IMR-90 (cell line): Measurements from ENCODE around the gene BCL2. TPM values are rescaled to one million over a fixed set of nuclear protein-coding genes. Genes with fewer than 3 reads are reported as not detected.

Source experiments
- ATAC-seq: fragments of 200-7000 bp; cut with Tn5 transposase; 2 replicates; pipeline ENCODE4 v1.9.1; 2020; ENCODE audit warnings: low read depth, mild to moderate bottlenecking, moderate library complexity
- BruUV-seq: library from RNA; stranded (reverse); fragments of 400-500 nt; replicated peaks from 2 replicates; lab custom pipeline; 2021; lab: Mats Ljungman, UMichigan
- CTCF ChIA-PET: fragments of 300-600 bp; formaldehyde crosslinking; extraction: SDS; loops from one replicate; lab custom pipeline; 2021; ENCODE audit warnings: antibody characterized with exemption; lab: Yijun Ruan, JAX
- POLR2A ChIA-PET: fragments of 300-600 bp; sonication (Branson Sonifier 250); formaldehyde crosslinking; loops from one replicate; lab custom pipeline; 2022; ENCODE audit warnings: antibody characterized with exemption; ENCODE audit not compliant: unreplicated experiment; lab: Charles Lee
- DNase-seq: peaks from one replicate; pipeline ENCODE4 v3.0.0; 2013
- H2AFZ ChIP-seq: replicated peaks from 2 replicates; pipeline ENCODE3; 2013; ENCODE audit warnings: low read length, mild to moderate bottlenecking; ENCODE audit not compliant: poor library complexity
- H2AK5ac ChIP-seq: 2 replicates; pipeline ENCODE4 v1.6.1; 2013; ENCODE audit warnings: low read depth, low read length, inconsistent platforms
- H2AK9ac ChIP-seq: replicated peaks from 2 replicates; pipeline ENCODE3; 2013; ENCODE audit warnings: mild to moderate bottlenecking, low read depth, low read length, moderate library complexity; ENCODE audit not compliant: poor library complexity
- H2BK120ac ChIP-seq: 2 replicates; pipeline ENCODE4 v1.6.1; 2013; ENCODE audit warnings: low read depth, low read length, inconsistent platforms
- H2BK15ac ChIP-seq: 3 replicates; pipeline ENCODE4 v1.6.1; 2013; ENCODE audit warnings: low read depth, low read length, inconsistent platforms
- H2BK20ac ChIP-seq: 2 replicates; pipeline ENCODE4 v1.6.1; 2013; ENCODE audit warnings: low read depth, mild to moderate bottlenecking, inconsistent platforms, low read length, moderate library complexity
- H2BK5ac ChIP-seq: 2 replicates; pipeline ENCODE4 v1.6.1; 2013; ENCODE audit warnings: mild to moderate bottlenecking, low read depth, low read length, inconsistent platforms; ENCODE audit not compliant: poor library complexity, severe bottlenecking
- H3K14ac ChIP-seq: replicated peaks from 2 replicates; pipeline ENCODE4 v1.6.1; 2013; ENCODE audit warnings: low read depth, low read length, inconsistent platforms
- H3K18ac ChIP-seq: 2 replicates; pipeline ENCODE4 v1.6.1; 2013; ENCODE audit warnings: low read depth, low read length, control low read depth
- H3K23ac ChIP-seq: 2 replicates; pipeline ENCODE4 v1.6.1; 2013; ENCODE audit warnings: low read depth, low read length, inconsistent platforms
- H3K27ac ChIP-seq: 2 replicates; pipeline ENCODE4 v1.5.1; 2013; ENCODE audit warnings: mild to moderate bottlenecking, control low read depth, low read length; ENCODE audit not compliant: insufficient read depth
- H3K27me3 ChIP-seq: 2 replicates; pipeline ENCODE4 v1.6.1; 2013; ENCODE audit warnings: low read length; ENCODE audit not compliant: control insufficient read depth, insufficient read depth
- H3K36me3 ChIP-seq: 2 replicates; pipeline ENCODE4 v1.6.1; 2013; ENCODE audit warnings: low read length, mixed read lengths; ENCODE audit not compliant: control insufficient read depth, insufficient read depth
- H3K4ac ChIP-seq: 2 replicates; pipeline ENCODE4 v1.6.1; 2013; ENCODE audit warnings: low read depth, low read length, inconsistent platforms
- H3K4me1 ChIP-seq: 2 replicates; pipeline ENCODE4 v1.6.1; 2013; ENCODE audit warnings: low read length, mixed read lengths; ENCODE audit not compliant: control insufficient read depth, insufficient read depth
- H3K4me2 ChIP-seq: 2 replicates; pipeline ENCODE4 v1.6.1; 2013; ENCODE audit warnings: low read depth, mild to moderate bottlenecking, control low read depth, low read length, moderate library complexity
- H3K4me3 ChIP-seq: 2 replicates; pipeline ENCODE4 v1.5.1; 2013; ENCODE audit warnings: low read depth, mild to moderate bottlenecking, control low read depth, low read length, moderate library complexity; ENCODE audit not compliant: insufficient read depth
- H3K56ac ChIP-seq: 2 replicates; pipeline ENCODE4 v1.6.1; 2013; ENCODE audit warnings: low read length, inconsistent platforms; ENCODE audit not compliant: insufficient read depth; ENCODE audit errors: extremely low read depth
- H3K79me1 ChIP-seq, 2 experiments: 2 replicates each; pipeline ENCODE4 v1.6.1; 2013; ENCODE audit warnings: low read length in 2 of 2, inconsistent platforms in 1 of 2, low read depth in 1 of 2
- H3K9ac ChIP-seq: 2 replicates; pipeline ENCODE4 v1.6.1; 2013; ENCODE audit warnings: low read depth, low read length, control low read depth
- H3K9me1 ChIP-seq: 2 replicates; pipeline ENCODE4 v1.6.1; 2013; ENCODE audit warnings: low read length, inconsistent platforms; ENCODE audit not compliant: insufficient read depth
- H3K9me3 ChIP-seq: 2 replicates; pipeline ENCODE4 v1.6.1; 2013; ENCODE audit warnings: low read length; ENCODE audit not compliant: control insufficient read depth, insufficient read depth
- H4K20me1 ChIP-seq: 2 replicates; pipeline ENCODE4 v1.6.1; 2013; ENCODE audit warnings: low read length, inconsistent platforms; ENCODE audit not compliant: insufficient read depth
- H4K5ac ChIP-seq: 2 replicates; pipeline ENCODE4 v1.6.1; 2013; ENCODE audit warnings: mild to moderate bottlenecking, low read depth, low read length, control low read depth
- H4K8ac ChIP-seq, 2 experiments: 2 replicates each; pipeline ENCODE4 v1.6.1; 2013; ENCODE audit warnings: low read depth in 2 of 2, low read length in 2 of 2, control low read depth in 1 of 2, inconsistent platforms in 1 of 2
- H4K91ac ChIP-seq: 2 replicates; pipeline ENCODE4 v1.6.1; 2013; ENCODE audit warnings: low read depth, low read length, inconsistent platforms; ENCODE audit not compliant: insufficient read depth
- CEBPB ChIP-seq: IDR thresholded peaks from 2 replicates; pipeline ENCODE4 v1.6.1; 2012; ENCODE audit warnings: low read depth, low read length, improper control_type of control experiment
- FOS ChIP-seq: fragments of 150-350 bp; IDR thresholded peaks from 2 replicates; pipeline ENCODE4 v1.6.1; 2016; ENCODE audit warnings: low read depth, low read length
- MAFK ChIP-seq: IDR thresholded peaks from 2 replicates; pipeline ENCODE4 v1.6.1; 2012; ENCODE audit warnings: low read depth, low read length, improper control_type of control experiment
- MAZ ChIP-seq: IDR thresholded peaks from 2 replicates; pipeline ENCODE4 v1.6.1; 2012; ENCODE audit warnings: low read depth, mild to moderate bottlenecking, low read length, improper control_type of control experiment, moderate library complexity, borderline replicate concordance
- MXI1 ChIP-seq: IDR thresholded peaks from 2 replicates; pipeline ENCODE4 v1.6.1; 2012; ENCODE audit warnings: low read depth, mild to moderate bottlenecking, low read length, moderate library complexity, borderline replicate concordance
- NFE2L2 ChIP-seq: fragments of 150-350 bp; IDR thresholded peaks from 2 replicates; pipeline ENCODE4 v1.6.1; 2016; ENCODE audit warnings: low read depth, mild to moderate bottlenecking, low read length
- POLR2A ChIP-seq: IDR thresholded peaks from 2 replicates; pipeline ENCODE4 v1.6.1; 2012; ENCODE audit warnings: mild to moderate bottlenecking, low read depth, low read length
- RAD21 ChIP-seq: IDR thresholded peaks from 2 replicates; pipeline ENCODE4 v1.6.1; 2012; ENCODE audit warnings: low read length, improper control_type of control experiment
- RCOR1 ChIP-seq: IDR thresholded peaks from 2 replicates; pipeline ENCODE4 v1.6.1; 2012; ENCODE audit warnings: mild to moderate bottlenecking, low read length, improper control_type of control experiment; ENCODE audit not compliant: insufficient replicate concordance
- RFX5 ChIP-seq: IDR thresholded peaks from 2 replicates; pipeline ENCODE4 v1.8.0; 2012; ENCODE audit warnings: low read depth, mild to moderate bottlenecking, low read length, moderate library complexity
- SMC3 ChIP-seq: fragments of 150-350 bp; IDR thresholded peaks from 2 replicates; pipeline ENCODE4 v1.6.1; 2016; ENCODE audit warnings: low read depth, mild to moderate bottlenecking, antibody characterized with exemption, low read length, moderate library complexity
- whole genome bisulfite sequencing, 2 experiments: methylation state at CpG; one replicate each; pipeline versions ENCODE4 v1.1.5 to v1.1.7; 2013; ENCODE audit warnings: missing lambda C conversion rate in 2 of 2; ENCODE audit not compliant: insufficient read length in 1 of 2; ENCODE audit errors: extremely low coverage in 2 of 2; 5-methylcytosine and 5-hydroxymethylcytosine counted together
- dilution Hi-C: fragments of 300-500 bp; cut with HindIII; formaldehyde crosslinking; loops from one replicate; pipeline ENCODE4 v1.14.3; 2018; ENCODE audit warnings: low sequenced_read_pairs; ENCODE audit not compliant: unreplicated experiment
- in situ Hi-C: fragments of 300-500 bp; cut with MboI; formaldehyde crosslinking; loops from 3 replicates; pipeline ENCODE4 v1.14.3; 2019; ENCODE audit warnings: low sequenced_read_pairs, inconsistent platforms, mixed read lengths
- intact Hi-C: fragments of 100-400 bp; cut with micrococcal nuclease; formaldehyde crosslinking; loops from 2 replicates; pipeline ENCODE4 v1.10.0; 2022
- polyA plus RNA-seq, 3 experiments: library from polyadenylated mRNA; depleted of rRNA; stranded (reverse); fragments of >200 nt; gene quantifications; 2 replicates each; pipeline ENCODE4 v1.2.3, GENCODE V29; 2012; ENCODE audit warnings: low replicate concordance in 1 of 3
- total RNA-seq: library from RNA; depleted of rRNA; stranded (reverse); fragments of >200 nt; gene quantifications from 2 replicates; pipeline ENCODE4 v1.2.3, GENCODE V29; 2012
- TF ChIP-seq, protein P1 (sequence below): conservative IDR thresholded peaks from 2 replicates; pipeline ENCODE4 v1.5.1; 2012; ENCODE audit warnings: mild to moderate bottlenecking, low read depth, low read length, improper control_type of control experiment

Gene BCL2
- total and polyA plus RNA-seq, 2 of the 4 experiments (the other 2 are of a cell fraction), result 0.24 to 0.54 TPM

DNA sequence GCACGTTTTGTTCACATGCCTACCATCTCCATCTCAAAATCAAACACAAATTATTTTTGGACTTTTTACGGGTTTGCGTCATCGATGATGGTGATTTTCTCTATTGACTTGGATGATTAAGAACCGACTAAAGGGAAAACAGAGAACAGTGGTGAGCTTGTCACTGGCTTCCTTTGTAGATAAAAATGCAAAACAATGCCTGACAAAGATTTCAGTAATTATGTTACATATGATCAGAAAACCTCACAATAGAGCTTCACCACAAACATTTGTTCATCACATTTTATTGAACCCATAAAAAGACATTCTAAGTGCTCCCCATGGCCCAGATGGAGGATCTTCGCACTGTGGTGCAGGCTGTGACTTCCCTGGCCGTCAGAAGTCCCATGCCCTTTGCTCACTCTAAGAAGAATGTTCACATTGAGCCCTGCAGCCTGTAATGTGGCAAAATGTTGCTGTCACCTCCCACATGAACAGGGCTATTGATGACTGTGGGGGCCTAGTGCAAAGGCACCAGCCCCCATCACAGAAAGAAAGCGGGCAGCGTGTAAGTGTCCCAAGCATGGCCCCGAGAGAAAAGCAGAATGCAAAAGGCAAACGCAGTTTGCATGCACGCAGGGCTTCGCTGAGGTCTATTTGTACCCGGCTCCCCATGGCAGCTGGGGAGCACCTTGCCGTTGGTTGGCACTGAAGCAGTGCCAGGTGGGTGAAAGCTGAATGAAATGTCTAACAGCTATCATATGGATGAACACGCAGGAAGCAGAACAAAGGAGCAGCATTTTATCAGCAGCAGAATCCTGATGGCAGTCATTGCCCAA lies 60.6 kb downstream of the BCL2 start:
- H2BK120ac ChIP-seq, result no peak overlapping the region
- no peak overlapping the region for H2AK9ac ChIP-seq
- no peak overlapping the region for H3K23ac ChIP-seq
- H3K4ac ChIP-seq, result no peak overlapping the region
- H2AFZ ChIP-seq, result no peak overlapping the region
- no peaks in the 10 kb centered on the region for H3K79me1 ChIP-seq
- no peak overlapping the region for H3K56ac ChIP-seq
- no peak overlapping the region for H3K4me3 ChIP-seq
- H2BK15ac ChIP-seq, result no peak overlapping the region
- no peak overlapping the region for H2AK5ac ChIP-seq
- dilution Hi-C loops, result no loop called here
- BruUV-seq, result no TSS peak
- in situ Hi-C loops, result no loop called here
- no peaks in the 10 kb centered on the region for H3K9me3 ChIP-seq
- TF ChIP-seq FOS, result no peak
- TF ChIP-seq SMC3, result no peak
- TF ChIP-seq POLR2A, result no peak
- no peak for TF ChIP-seq RCOR1
- no peak for TF ChIP-seq MXI1
- no peak for TF ChIP-seq CEBPB
- no peak for TF ChIP-seq RFX5
- no peak for TF ChIP-seq RAD21
- TF ChIP-seq MAZ, result no peak
- TF ChIP-seq NFE2L2, result no peak
- TF ChIP-seq MAFK, result no peak
- TF ChIP-seq, protein P1, sequence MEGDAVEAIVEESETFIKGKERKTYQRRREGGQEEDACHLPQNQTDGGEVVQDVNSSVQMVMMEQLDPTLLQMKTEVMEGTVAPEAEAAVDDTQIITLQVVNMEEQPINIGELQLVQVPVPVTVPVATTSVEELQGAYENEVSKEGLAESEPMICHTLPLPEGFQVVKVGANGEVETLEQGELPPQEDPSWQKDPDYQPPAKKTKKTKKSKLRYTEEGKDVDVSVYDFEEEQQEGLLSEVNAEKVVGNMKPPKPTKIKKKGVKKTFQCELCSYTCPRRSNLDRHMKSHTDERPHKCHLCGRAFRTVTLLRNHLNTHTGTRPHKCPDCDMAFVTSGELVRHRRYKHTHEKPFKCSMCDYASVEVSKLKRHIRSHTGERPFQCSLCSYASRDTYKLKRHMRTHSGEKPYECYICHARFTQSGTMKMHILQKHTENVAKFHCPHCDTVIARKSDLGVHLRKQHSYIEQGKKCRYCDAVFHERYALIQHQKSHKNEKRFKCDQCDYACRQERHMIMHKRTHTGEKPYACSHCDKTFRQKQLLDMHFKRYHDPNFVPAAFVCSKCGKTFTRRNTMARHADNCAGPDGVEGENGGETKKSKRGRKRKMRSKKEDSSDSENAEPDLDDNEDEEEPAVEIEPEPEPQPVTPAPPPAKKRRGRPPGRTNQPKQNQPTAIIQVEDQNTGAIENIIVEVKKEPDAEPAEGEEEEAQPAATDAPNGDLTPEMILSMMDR, result no peak
- H4K8ac ChIP-seq, result no peak overlapping the region
- H3K27ac ChIP-seq, result no peak overlapping the region
- ATAC-seq (no peak), DNase-seq (no peak)
- no peak overlapping the region for H4K91ac ChIP-seq
- H3K27me3 ChIP-seq, result peaks cover 36% of the 10 kb centered on the region
- POLR2A ChIA-PET, result no interaction called here
- intact Hi-C loops, result no loop called here
- H2BK5ac ChIP-seq, result no peak overlapping the region
- H3K9me1 ChIP-seq, result no peaks in the 10 kb centered on the region
- H3K4me1 ChIP-seq, result peaks cover 2% of the 10 kb centered on the region
- CTCF ChIA-PET, result no interaction called here
- no peak overlapping the region for H2BK20ac ChIP-seq
- no peak overlapping the region for H4K5ac ChIP-seq
- no peaks in the 10 kb centered on the region for H4K20me1 ChIP-seq
- no peak overlapping the region for H3K18ac ChIP-seq
- H3K14ac ChIP-seq, result no peak overlapping the region
- H3K9ac ChIP-seq, result no peak overlapping the region
- WGBS, 2 experiments, result 89% methylated on average over 10 of the region's 16 CpGs; no CpG with 5 or more reads in 1 of the 2 experiments
- no peak overlapping the region for H3K4me2 ChIP-seq
- no peaks in the 10 kb centered on the region for H3K36me3 ChIP-seq
